CD4-positive, alpha-beta T cell treated with Interleukin-6 for 4 hours (primary cell): Measurements from ENCODE around the gene MBNL2.

Experiments
- DNase-seq: peaks from one replicate; pipeline ENCODE4 v3.0.0-alpha.2; 2020; ENCODE audit warnings: mixed read lengths

Gene MBNL2

GRCh38 chr13:97390941-97391600 is 168.9 kb downstream of the MBNL2 start:
- no peak for DNase-seq

- no peak for DNase-seq
These were observed 169.9 kb downstream of the MBNL2 start for GRCh38 chr13:97392020-97392419.

- no peak for DNase-seq
These were observed 172.4 kb downstream of the MBNL2 start for GRCh38 chr13:97394542-97394941.

- no peak for DNase-seq
These were observed 173.5 kb downstream of the MBNL2 start for GRCh38 chr13:97395447-97396136.

GRCh38 chr13:97397267-97397666 is 175.1 kb downstream of the MBNL2 start:
- DNase-seq = no peak

GRCh38 chr13:97401421-97401820 is 179.3 kb downstream of the MBNL2 start:
- DNase-seq = no peak

GRCh38 chr13:97403893-97404750 is 182.0 kb downstream of the MBNL2 start:
- no peak for DNase-seq

- DNase-seq = no peak
These were observed 185.4 kb downstream of the MBNL2 start for GRCh38 chr13:97407540-97407939.

- no peak for DNase-seq
These were observed 186.8 kb downstream of the MBNL2 start for GRCh38 chr13:97408938-97409337.

GRCh38 chr13:97411984-97412383 is 189.9 kb downstream of the MBNL2 start:
- no peak for DNase-seq

GRCh38 chr13:97413694-97414093 is 191.6 kb downstream of the MBNL2 start:
- no peak for DNase-seq

- no peak for DNase-seq
These were observed 192.3 kb downstream of the MBNL2 start for GRCh38 chr13:97414392-97414791.

GRCh38 chr13:97417698-97418097 is 195.6 kb downstream of the MBNL2 start:
- DNase-seq = no peak

- no peak for DNase-seq
These were observed 200.3 kb downstream of the MBNL2 start for GRCh38 chr13:97422118-97423054.

- DNase-seq = no peak
These were observed 201.3 kb downstream of the MBNL2 start for GRCh38 chr13:97423300-97424045.

GRCh38 chr13:97425590-97425989 is 203.5 kb downstream of the MBNL2 start:
- DNase-seq = no peak

GRCh38 chr13:97426695-97427094 is 204.6 kb downstream of the MBNL2 start:
- no peak for DNase-seq

- DNase-seq = no peak
These were observed 207.5 kb downstream of the MBNL2 start for GRCh38 chr13:97429681-97430081.

GRCh38 chr13:97430296-97430695 is 208.2 kb downstream of the MBNL2 start:
- DNase-seq = no peak

- no peak for DNase-seq
These were observed 209.1 kb downstream of the MBNL2 start for GRCh38 chr13:97431171-97431764.

- DNase-seq = no peak
These were observed 210.2 kb downstream of the MBNL2 start for GRCh38 chr13:97432232-97432916.
